Mucosa of rectum (tissue), 2 donors: ENCODE results near the gene SHMT1.
"Not testable (repeated sequence)": the region's sequence is repeated elsewhere in the genome, so short reads cannot be mapped to it uniquely, and the experiment has no call there.

ENCODE experiments used
- H3K27ac ChIP-seq, 2 donors: one replicate each; pipeline ENCODE4 v1.7.0; 2013; ENCODE audit warnings: inconsistent platforms in 2 of 2, low read depth in 2 of 2, low read length in 2 of 2
- H3K27me3 ChIP-seq, 2 donors: one replicate each; pipeline ENCODE4 v1.7.0; 2013; ENCODE audit warnings: low read length in 2 of 2; ENCODE audit not compliant: control insufficient read depth in 2 of 2, insufficient read depth in 2 of 2
- H3K36me3 ChIP-seq, 2 donors: one replicate each; pipeline ENCODE4 v1.7.0; 2013; ENCODE audit warnings: low read length in 2 of 2; ENCODE audit not compliant: control insufficient read depth in 2 of 2, insufficient read depth in 2 of 2
- H3K4me1 ChIP-seq, 2 donors: one replicate each; pipeline ENCODE4 v1.7.0; 2013; ENCODE audit warnings: low read length in 2 of 2, mild to moderate bottlenecking in 1 of 2; ENCODE audit not compliant: control insufficient read depth in 2 of 2, insufficient read depth in 2 of 2
- H3K4me3 ChIP-seq, 2 donors: one replicate each; pipeline ENCODE4 v1.7.0; 2013; ENCODE audit warnings: low read length in 2 of 2
- H3K9ac ChIP-seq, 2 donors: one replicate each; pipeline ENCODE4 v1.7.0; 2013; ENCODE audit warnings: low read length in 2 of 2, low read depth in 1 of 2, mild to moderate bottlenecking in 1 of 2
- H3K9me3 ChIP-seq, 2 donors: one replicate each; pipeline ENCODE4 v1.7.0; 2013; ENCODE audit warnings: low read length in 2 of 2; ENCODE audit not compliant: control insufficient read depth in 2 of 2
- donor health status: healthy.
- donor health status: Normal muscosa, but diverticular disease.

The SHMT1 gene

GRCh38 chr17:18378205-18378505 lies 14.8 kb upstream of the SHMT1 start:
- Histone ChIP-seq H3K4me3 (no peak overlapping the region), H3K27me3 (no peaks in the 10 kb centered on the region), H3K27ac (peak overlapping the region in 1 of 2 donors; percentile 4), H3K9ac (no peak overlapping the region), H3K4me1 (peaks cover 4 to 11% of the 10 kb centered on the region in 2 donors), H3K36me3 (no peaks in the 10 kb centered on the region), H3K9me3 (peaks cover 0 to 2% of the 10 kb centered on the region in 2 donors)

GRCh38 chr17:18377437-18378204 lies 14.3 kb upstream of the SHMT1 start, which contains the start of gene EVPLL:
Gene EVPLL (plus strand): TSS chr17:18377778. CDS start chr17:18380938, 3,160 bp downstream.
- H3K9me3 ChIP-seq, result peaks cover 0 to 2% of the 10 kb centered on the region in 2 donors
- no peaks in the 10 kb centered on the region for H3K27me3 ChIP-seq
- H3K36me3 ChIP-seq, result no peaks in the 10 kb centered on the region
- H3K4me1 ChIP-seq, result peaks cover 4 to 11% of the 10 kb centered on the region in 2 donors
- no peak within 1 kb of the TSS for H3K4me3 ChIP-seq
- no peak within 1 kb of the TSS for H3K9ac ChIP-seq
- peak within 1 kb of the TSS in 1 of 2 donors; percentile 4 for H3K27ac ChIP-seq

DNA sequence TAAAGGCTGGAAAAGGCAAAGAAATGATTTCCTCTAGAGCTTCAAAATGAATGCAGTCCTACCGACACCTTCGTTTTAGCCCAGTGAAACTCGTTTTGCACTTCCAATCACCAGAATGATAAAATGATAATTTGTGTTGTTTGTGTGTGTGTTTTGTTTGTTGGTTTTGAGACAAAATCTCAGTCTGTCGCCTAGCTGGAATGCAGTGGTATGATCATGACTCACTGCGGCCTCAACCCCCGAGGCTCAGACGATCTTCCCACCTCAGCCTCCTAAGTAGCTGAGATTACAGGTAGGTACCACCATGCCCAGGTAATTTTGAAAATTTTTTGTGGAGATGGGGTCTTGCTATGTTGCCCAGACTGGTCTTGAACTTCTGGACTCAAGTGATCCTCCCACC lies 10.9 kb upstream of the SHMT1 start:
- H3K36me3 ChIP-seq, result no peaks in the 10 kb centered on the region

DNA sequence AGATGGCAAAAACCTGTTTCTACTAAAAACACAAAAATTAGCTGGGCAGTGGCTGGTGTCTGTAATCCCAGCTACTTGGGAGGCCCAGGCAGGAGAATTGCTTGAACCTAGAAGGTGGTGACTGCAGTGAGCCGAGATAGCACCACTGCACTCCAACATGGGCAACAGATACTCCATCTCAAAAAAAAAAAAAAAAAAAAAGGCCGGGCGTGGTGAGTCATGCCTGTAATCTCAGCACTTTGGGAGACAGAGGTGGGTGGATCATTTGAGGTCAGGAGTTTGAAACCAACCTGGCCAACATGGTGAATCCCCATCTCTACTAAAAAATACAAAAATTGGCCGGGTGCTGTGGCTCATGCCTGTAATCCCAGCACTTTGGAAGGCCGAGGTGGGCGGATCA lies 9.8 kb upstream of the SHMT1 start:
- not testable (repeated sequence) for H3K36me3 ChIP-seq, H3K9me3 ChIP-seq, H3K27me3 ChIP-seq, H3K4me3 ChIP-seq, H3K27ac ChIP-seq, H3K9ac ChIP-seq, H3K4me1 ChIP-seq

More for the DNA sequence above, 10.9 kb upstream of the SHMT1 start:
- H3K9ac ChIP-seq, result no peak overlapping the region
- no peak overlapping the region for H3K4me3 ChIP-seq
- no peaks in the 10 kb centered on the region for H3K27me3 ChIP-seq
- peaks cover 0 to 2% of the 10 kb centered on the region in 2 donors for H3K9me3 ChIP-seq
- H3K27ac ChIP-seq, result no peak overlapping the region
- H3K4me1 ChIP-seq, result peaks cover 4 to 8% of the 10 kb centered on the region in 2 donors

DNA sequence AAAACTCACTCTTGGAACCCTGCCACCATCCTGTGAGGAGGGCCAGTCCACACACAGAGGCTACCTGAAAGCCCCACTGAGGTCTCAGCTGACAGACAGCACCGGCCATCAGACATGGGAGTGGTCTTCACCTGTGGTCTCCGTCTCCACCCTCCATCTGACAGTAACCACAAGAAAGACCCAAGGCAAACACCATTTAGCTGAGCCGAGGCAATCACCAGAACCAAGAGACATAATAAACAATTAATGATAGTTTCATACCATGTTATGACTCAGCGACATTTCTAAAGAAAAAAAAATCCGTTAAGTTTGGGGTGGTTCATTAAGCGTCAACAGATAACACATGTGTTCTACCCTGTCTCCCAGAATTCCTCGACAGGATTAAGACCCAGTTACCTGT lies 8.1 kb upstream of the SHMT1 start:
- H3K9me3 ChIP-seq, result peaks cover 0 to 2% of the 10 kb centered on the region in 2 donors
- H3K27me3 ChIP-seq, result no peaks in the 10 kb centered on the region
- H3K4me3 ChIP-seq, result no peak overlapping the region
- no peaks in the 10 kb centered on the region for H3K4me1 ChIP-seq
- no peak overlapping the region for H3K27ac ChIP-seq
- no peak overlapping the region for H3K9ac ChIP-seq
- H3K36me3 ChIP-seq, result no peaks in the 10 kb centered on the region

DNA sequence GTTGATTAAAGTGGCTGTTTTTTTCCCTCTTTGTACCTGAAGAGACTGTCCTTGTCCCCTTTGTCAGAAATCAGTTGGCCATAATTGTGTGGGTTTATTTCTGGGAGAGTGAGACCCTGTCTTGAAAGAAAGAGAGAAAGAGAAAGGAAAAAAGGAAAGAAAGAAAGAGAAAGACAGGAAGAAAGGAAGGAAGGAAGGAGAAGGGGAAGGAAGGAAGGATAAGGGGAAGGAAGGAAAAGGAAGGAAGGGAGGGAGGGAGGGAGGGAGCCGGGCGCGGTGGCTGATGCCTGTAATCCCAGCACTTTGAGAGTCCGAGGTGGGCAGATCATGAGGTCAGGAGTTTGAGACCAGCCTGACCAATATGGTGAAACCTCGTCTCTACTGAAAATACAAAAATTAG lies 7.4 kb upstream of the SHMT1 start:
- Histone ChIP-seq H3K27me3 (no peaks in the 10 kb centered on the region), H3K9me3 (peaks cover 0 to 2% of the 10 kb centered on the region in 2 donors), H3K27ac (no peak overlapping the region), H3K9ac (no peak overlapping the region), H3K36me3 (no peaks in the 10 kb centered on the region), H3K4me1 (no peaks in the 10 kb centered on the region), H3K4me3 (no peak overlapping the region)

DNA sequence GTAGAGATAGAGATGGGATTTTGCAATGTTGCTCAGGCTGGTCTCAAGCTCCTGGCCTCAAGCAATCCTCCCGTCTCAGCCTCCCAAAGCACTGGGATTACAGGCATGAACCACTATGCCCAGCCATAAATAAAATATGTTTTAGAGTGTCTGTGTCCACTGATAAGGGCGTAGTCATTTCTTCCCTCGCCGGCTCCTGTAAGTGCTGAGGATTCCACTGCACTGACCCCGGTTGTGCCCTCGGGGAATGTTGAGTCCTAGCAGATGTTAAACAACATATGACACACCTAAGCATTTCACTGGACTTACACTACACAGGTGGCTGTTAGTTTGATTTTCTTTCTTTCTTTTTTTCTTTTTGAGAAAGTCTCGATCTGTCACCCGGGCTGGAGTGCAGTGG lies 5.6 kb upstream of the SHMT1 start:
- no peaks in the 10 kb centered on the region for H3K4me1 ChIP-seq
- no peak overlapping the region for H3K9ac ChIP-seq
- H3K36me3 ChIP-seq, result no peaks in the 10 kb centered on the region
- H3K27me3 ChIP-seq, result no peaks in the 10 kb centered on the region
- H3K27ac ChIP-seq, result no peak overlapping the region
- no peak overlapping the region for H3K4me3 ChIP-seq
- no peaks in the 10 kb centered on the region for H3K9me3 ChIP-seq

GRCh38 chr17:18364166-18364565 lies 816 bp upstream of the SHMT1 start:
- H3K4me3 ChIP-seq, result no peak overlapping the region

GRCh38 chr17:18362698-18363100 lies 651 bp downstream of the SHMT1 start:
- H3K27me3 ChIP-seq, result no peaks in the 10 kb centered on the region
- peak overlapping the region; percentile 48 to 66 for H3K27ac ChIP-seq
- H3K36me3 ChIP-seq, result no peaks in the 10 kb centered on the region
- peaks cover 6 to 8% of the 10 kb centered on the region in 2 donors for H3K4me1 ChIP-seq
- H3K4me3 ChIP-seq, result peak overlapping the region; percentile 86 to 88
- no peaks in the 10 kb centered on the region for H3K9me3 ChIP-seq
- H3K9ac ChIP-seq, result peak overlapping the region; percentile 69 to 70

More at GRCh38 chr17:18364166-18364565, 816 bp upstream of the SHMT1 start:
- Histone ChIP-seq H3K4me1 (peaks cover 6 to 8% of the 10 kb centered on the region in 2 donors), H3K36me3 (no peaks in the 10 kb centered on the region), H3K27ac (no peak overlapping the region), H3K27me3 (no peaks in the 10 kb centered on the region), H3K9ac (no peak overlapping the region), H3K9me3 (no peaks in the 10 kb centered on the region)

DNA sequence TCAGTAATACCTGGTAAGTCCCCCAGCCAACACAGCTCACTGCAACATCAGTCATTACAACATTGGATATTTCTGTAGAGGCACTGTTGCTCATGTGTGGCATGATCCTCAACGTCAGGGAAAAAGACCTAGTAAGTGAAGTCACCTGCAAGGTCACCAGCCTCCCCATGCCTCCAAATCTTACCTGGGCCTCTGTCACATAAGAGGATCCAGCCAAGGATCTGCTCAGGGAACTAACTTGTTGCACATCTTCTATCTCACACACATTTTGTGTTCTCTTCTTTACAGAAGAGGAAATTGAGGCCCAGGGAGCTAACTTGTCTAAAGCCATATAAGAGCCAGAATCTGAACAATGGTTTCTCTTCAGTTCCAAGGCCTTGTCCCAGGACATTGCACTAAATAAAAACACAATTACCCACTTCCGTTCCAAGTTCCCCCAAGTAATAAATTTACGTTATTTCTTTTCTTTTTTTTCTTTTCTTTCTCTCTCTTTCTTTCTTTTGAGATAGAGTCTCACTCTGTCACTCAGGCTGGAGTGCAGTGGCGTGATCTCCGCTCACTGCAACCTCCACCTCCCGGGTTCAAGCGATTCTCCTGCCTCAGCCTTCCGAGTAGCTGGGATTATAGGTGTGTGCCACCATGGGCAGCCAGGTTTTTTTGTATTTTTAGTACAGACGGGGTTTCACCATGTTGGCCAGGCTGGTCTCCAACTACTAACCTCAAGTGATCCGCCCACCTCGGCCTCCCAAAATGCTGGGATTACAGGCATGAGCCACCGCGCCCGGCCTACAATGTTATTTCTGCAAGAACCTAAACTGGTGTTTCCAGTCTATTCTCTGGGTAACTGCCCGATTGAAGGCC lies 1.3 kb downstream of the SHMT1 start:
- H3K4me1 ChIP-seq, result peaks cover 6 to 8% of the 10 kb centered on the region in 2 donors
- H3K27ac ChIP-seq, result peak overlapping the region in 1 of 2 donors; percentile 48
- H3K9me3 ChIP-seq, result no peaks in the 10 kb centered on the region
- H3K4me3 ChIP-seq, result peak overlapping the region; percentile 86 to 88
- H3K27me3 ChIP-seq, result no peaks in the 10 kb centered on the region
- peak overlapping the region in 1 of 2 donors; percentile 70 for H3K9ac ChIP-seq
- no peaks in the 10 kb centered on the region for H3K36me3 ChIP-seq
